Loucy (cell line): ENCODE measurements around the gene FAM89B.

Experiments
- H2AFZ ChIP-seq: fragments of 200-600 bp; sonication (generic); 2 replicates; pipeline ENCODE4 v1.6.0; 2016; ENCODE audit warnings: antibody characterized with exemption, mild to moderate bottlenecking, low read length, moderate library complexity
- H3F3A ChIP-seq: fragments of 200-600 bp; 2 replicates; pipeline ENCODE4 v1.6.0; 2016; ENCODE audit warnings: antibody characterized with exemption, low read depth, mild to moderate bottlenecking
- H3K27me3 ChIP-seq: fragments of 200-600 bp; sonication (generic); 2 replicates; pipeline ENCODE4 v1.6.1; 2014; ENCODE audit warnings: low read length, mild to moderate bottlenecking; ENCODE audit not compliant: insufficient read depth, poor library complexity, severe bottlenecking
- H3K36me3 ChIP-seq: fragments of 200-600 bp; sonication (generic); 2 replicates; pipeline ENCODE4 v1.6.1; 2016; ENCODE audit warnings: low read length; ENCODE audit not compliant: insufficient read depth
- H3K4me1 ChIP-seq: fragments of 200-600 bp; sonication (generic); 2 replicates; pipeline ENCODE4 v1.5.1; 2014; ENCODE audit warnings: low read length, mild to moderate bottlenecking; ENCODE audit not compliant: insufficient read depth, poor library complexity, severe bottlenecking
- H3K4me2 ChIP-seq: fragments of 200-600 bp; sonication (generic); 2 replicates; pipeline ENCODE4 v1.6.0; 2014; ENCODE audit warnings: antibody characterized with exemption, low read length, low read depth, mild to moderate bottlenecking; ENCODE audit not compliant: poor library complexity, severe bottlenecking
- H3K4me3 ChIP-seq: fragments of 200-600 bp; sonication (generic); 2 replicates; pipeline ENCODE4 v1.5.1; 2014; ENCODE audit warnings: low read length, mild to moderate bottlenecking, mixed read lengths; ENCODE audit not compliant: poor library complexity, severe bottlenecking
- H3K79me2 ChIP-seq: fragments of 200-600 bp; sonication (generic); 2 replicates; pipeline ENCODE4 v1.6.1; 2014; ENCODE audit warnings: low read length; ENCODE audit not compliant: insufficient read depth
- H3K9ac ChIP-seq: fragments of 200-600 bp; sonication (generic); 2 replicates; pipeline ENCODE4 v1.6.0; 2014; ENCODE audit warnings: mild to moderate bottlenecking, low read depth, low read length, moderate library complexity; ENCODE audit not compliant: poor library complexity, severe bottlenecking
- H3K9me2 ChIP-seq: fragments of 200-600 bp; sonication (generic); replicated peaks from 2 replicates; pipeline ENCODE4 v1.6.1; 2016; ENCODE audit warnings: low read depth, low read length, mixed read lengths
- H3K9me3 ChIP-seq: fragments of 200-600 bp; sonication (generic); 2 replicates; pipeline ENCODE4 v1.6.1; 2014; ENCODE audit warnings: mild to moderate bottlenecking, antibody characterized with exemption, low read length, low read depth; ENCODE audit not compliant: insufficient read depth
- H4K20me1 ChIP-seq: fragments of 200-600 bp; sonication (generic); 2 replicates; pipeline ENCODE4 v1.6.0; 2014; ENCODE audit warnings: antibody characterized with exemption, low read length, mild to moderate bottlenecking; ENCODE audit not compliant: insufficient read depth, poor library complexity, severe bottlenecking
- CTCF ChIP-seq: fragments of 200-600 bp; sonication (generic); conservative IDR thresholded peaks from 2 replicates; pipeline ENCODE4 v1.5.1; 2014; ENCODE audit warnings: mild to moderate bottlenecking, antibody characterized with exemption, low read length
- EZH2phosphoT487 ChIP-seq: fragments of 200-600 bp; IDR thresholded peaks from 2 replicates; pipeline ENCODE4 v1.6.1; 2018; ENCODE audit warnings: antibody characterized with exemption, mild to moderate bottlenecking, moderate library complexity, borderline replicate concordance

Gene FAM89B

GRCh38 chr11:65586247-65586630 lies 13.9 kb downstream of the FAM89B start:
- Histone ChIP-seq H3K36me3 (no peaks in the 10 kb centered on the region), H3K9ac (no peak overlapping the region), H3F3A (no peaks in the 10 kb centered on the region), H2AFZ (no peak overlapping the region), H3K4me2 (no peak overlapping the region), H3K4me3 (no peak overlapping the region), H4K20me1 (peaks cover 2% of the 10 kb centered on the region), H3K9me3 (no peaks in the 10 kb centered on the region), H3K27me3 (no peaks in the 10 kb centered on the region), H3K9me2 (no peaks in the 10 kb centered on the region), H3K79me2 (no peaks in the 10 kb centered on the region), H3K4me1 (peaks cover 20% of the 10 kb centered on the region)
- TF ChIP-seq CTCF, result no peak
- TF ChIP-seq EZH2phosphoT487, result no peak

GRCh38 chr11:65586676-65587075 lies 14.3 kb downstream of the FAM89B start:
- Histone ChIP-seq H3K36me3 (no peaks in the 10 kb centered on the region), H3K9me2 (no peaks in the 10 kb centered on the region), H2AFZ (no peak overlapping the region), H4K20me1 (peaks cover 2% of the 10 kb centered on the region), H3K4me2 (no peak overlapping the region), H3K9me3 (no peaks in the 10 kb centered on the region), H3K9ac (no peak overlapping the region), H3K79me2 (no peaks in the 10 kb centered on the region), H3K4me3 (no peak overlapping the region), H3K4me1 (peaks cover 20% of the 10 kb centered on the region), H3K27me3 (no peaks in the 10 kb centered on the region), H3F3A (no peaks in the 10 kb centered on the region)
- no peak for TF ChIP-seq CTCF
- TF ChIP-seq EZH2phosphoT487, result no peak

GRCh38 chr11:65588199-65589054 lies 16.1 kb downstream of the FAM89B start:
- H2AFZ ChIP-seq, result no peak overlapping the region
- peaks cover 2% of the 10 kb centered on the region for H4K20me1 ChIP-seq
- peaks cover 20% of the 10 kb centered on the region for H3K4me1 ChIP-seq
- H3K9me3 ChIP-seq, result no peaks in the 10 kb centered on the region
- no peaks in the 10 kb centered on the region for H3K27me3 ChIP-seq
- no peaks in the 10 kb centered on the region for H3K9me2 ChIP-seq
- TF ChIP-seq EZH2phosphoT487 (no peak), CTCF (peak; percentile 82)
- H3K36me3 ChIP-seq, result no peaks in the 10 kb centered on the region
- H3K4me2 ChIP-seq, result peak overlapping the region; percentile 38
- no peak overlapping the region for H3K4me3 ChIP-seq
- no peaks in the 10 kb centered on the region for H3F3A ChIP-seq
- H3K79me2 ChIP-seq, result no peaks in the 10 kb centered on the region
- H3K9ac ChIP-seq, result peak overlapping the region; percentile 55
